OCI-M2 (cell line): ENCODE measurements around the gene ANGPTL7.
"Not testable (repeated sequence)": the region's sequence is repeated elsewhere in the genome, so short reads cannot be mapped to it uniquely, and the experiment has no call there.

ENCODE experiments used
- DNase-seq: peaks from one replicate; lab custom pipeline; 2025; ENCODE audit not compliant: unreplicated experiment; lab: John Stamatoyannopoulos, UW

Gene ANGPTL7

GRCh38 chr1:11188858-11189451, at the start of gene ANGPTL7:
ANGPTL7 (plus strand) TSS chr1:11189355; CDS start chr1:11189580, 225 bp downstream.
- DNase-seq = no peak

GRCh38 chr1:11142618-11143391, 46.4 kb upstream of the ANGPTL7 start:
- DNase-seq = no peak

- no peak for DNase-seq
Measured at GRCh38 chr1:11143401-11143800, 45.8 kb upstream of the ANGPTL7 start.

GRCh38 chr1:11143907-11144306, 45.2 kb upstream of the ANGPTL7 start:
- DNase-seq = no peak

- DNase-seq = no peak
Measured at GRCh38 chr1:11144570-11145256, 44.4 kb upstream of the ANGPTL7 start.

DNA sequence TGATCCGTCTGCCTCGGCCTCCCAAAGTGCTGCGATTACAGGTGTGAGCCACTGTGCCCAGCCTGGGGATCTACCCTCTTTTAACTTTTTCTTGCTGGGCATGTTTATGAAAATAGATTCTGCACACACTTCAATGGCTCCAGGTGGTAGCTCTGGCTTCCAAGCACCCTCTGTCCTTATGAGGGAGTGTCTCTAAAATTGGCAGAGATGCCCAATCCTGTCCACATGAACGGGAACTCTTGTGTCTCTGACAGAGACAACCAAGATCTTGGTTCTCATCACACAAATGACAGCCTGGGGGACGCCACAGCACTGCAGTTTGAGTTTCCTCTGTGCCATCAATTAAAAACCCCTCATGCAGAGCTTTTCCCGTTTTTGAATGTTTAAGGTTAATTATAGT, 43.4 kb upstream of the ANGPTL7 start:
- DNase-seq = no peak

DNA sequence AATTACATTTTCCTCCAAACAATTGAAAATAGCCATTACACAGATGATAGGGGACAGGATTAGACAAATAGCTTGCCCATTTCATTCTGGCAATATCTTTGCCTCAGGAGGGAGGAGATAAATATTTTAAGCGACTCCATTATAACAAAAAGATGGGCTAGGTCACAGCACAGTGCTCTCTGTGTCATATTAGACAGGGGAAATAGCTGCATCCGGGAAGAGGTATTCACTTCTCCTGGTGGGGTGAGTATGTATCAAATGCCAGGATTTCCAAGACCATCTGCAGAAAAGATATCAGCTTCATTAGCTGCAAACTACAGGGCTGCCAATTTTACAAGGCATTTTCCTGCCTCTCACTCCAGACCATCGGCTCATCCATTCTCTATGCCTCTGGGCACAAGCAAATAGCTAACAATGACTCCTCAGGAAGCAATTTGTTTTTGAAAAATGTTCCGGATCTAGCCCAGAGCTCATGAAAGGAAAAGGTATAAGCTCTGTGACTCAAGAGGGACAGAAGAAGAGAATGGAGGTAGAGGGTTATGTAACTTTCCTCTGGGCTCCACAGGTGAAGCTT, 41.9 kb upstream of the ANGPTL7 start:
- no peak for DNase-seq

DNA sequence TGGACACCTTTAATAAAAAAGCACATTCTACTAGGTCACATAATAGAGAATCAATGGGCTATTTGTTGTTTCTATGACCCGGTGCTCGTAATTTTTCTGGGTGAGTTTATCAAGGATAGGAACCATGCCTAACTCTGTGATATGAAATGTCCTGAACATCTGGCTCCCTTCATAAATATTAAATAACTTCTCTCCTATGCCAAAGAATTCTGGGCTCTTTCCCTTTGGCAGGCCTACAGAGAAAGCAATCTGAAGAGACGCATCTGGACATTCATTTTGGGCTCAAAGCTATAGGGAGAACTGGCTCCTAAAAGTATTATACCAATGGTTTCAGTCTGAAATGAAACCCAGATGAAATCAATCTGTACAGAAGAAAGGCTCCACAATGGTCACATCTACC, 38.8 kb upstream of the ANGPTL7 start:
- no peak for DNase-seq

DNA sequence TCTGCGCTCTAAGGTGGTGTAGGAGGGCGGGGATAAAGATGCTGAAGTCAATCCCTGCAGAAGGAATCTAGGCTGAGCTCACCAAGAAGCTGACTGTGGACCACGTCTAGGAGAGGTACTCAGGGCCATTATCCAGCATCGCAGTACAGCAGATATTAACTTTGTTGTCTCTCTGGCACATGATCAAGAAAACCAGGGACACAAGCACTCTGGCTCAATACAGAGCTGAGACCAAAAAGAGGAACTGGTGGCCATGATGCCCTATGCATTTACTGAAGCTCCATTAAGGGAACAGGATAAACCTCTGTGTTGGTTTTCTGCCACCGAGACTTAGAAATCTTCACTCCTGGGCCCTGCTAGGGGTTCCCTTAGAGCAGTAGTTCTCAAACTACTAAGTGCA, 38.0 kb upstream of the ANGPTL7 start:
- DNase-seq = no peak

GRCh38 chr1:11151826-11152612, 37.1 kb upstream of the ANGPTL7 start:
- no peak for DNase-seq

- DNase-seq = no peak
Measured at GRCh38 chr1:11152755-11153154, 36.4 kb upstream of the ANGPTL7 start.

GRCh38 chr1:11153184-11153583, 36.0 kb upstream of the ANGPTL7 start:
- DNase-seq = no peak

GRCh38 chr1:11156441-11156840, 32.7 kb upstream of the ANGPTL7 start:
- DNase-seq = no peak

DNA sequence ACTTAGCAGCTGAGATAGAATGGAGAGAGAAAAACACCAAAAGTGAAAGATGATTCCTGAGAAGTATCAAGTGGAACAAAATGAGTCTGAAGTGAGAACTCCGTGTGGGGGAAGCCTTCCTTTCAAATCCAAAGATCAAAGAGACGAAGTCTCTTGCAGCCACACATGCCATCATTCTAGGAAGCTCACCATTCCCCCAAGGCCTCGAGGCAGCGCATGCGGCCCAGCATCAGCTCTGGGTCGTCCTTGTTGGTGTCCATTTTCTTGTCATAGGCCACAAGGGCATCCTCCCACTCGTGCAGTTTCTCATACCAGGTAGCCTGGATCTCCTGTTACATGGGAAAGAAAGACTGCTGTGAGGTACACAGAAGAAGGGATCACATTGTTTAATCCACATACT, 32.2 kb upstream of the ANGPTL7 start:
- DNase-seq = no peak

DNA sequence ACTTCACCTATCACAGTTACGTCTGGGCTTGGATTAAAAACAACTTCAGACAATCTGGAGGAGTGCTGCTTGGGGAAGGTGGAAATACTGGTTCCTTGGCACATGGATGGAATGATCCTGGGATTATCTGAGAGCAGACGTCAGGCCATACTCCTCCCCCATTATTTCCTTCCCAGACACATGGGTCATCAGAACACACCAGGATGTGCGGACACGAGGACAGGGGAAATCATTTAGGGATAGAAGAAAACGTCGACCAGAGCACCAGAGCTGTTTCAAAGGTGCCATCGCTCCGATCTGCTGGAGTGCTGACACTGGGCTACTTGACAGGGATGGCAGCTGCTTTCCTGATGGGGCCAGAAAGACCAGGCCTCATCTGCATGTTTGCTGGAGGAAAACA, 31.8 kb upstream of the ANGPTL7 start:
- no peak for DNase-seq

GRCh38 chr1:11157867-11158266, 31.3 kb upstream of the ANGPTL7 start:
- no peak for DNase-seq

- DNase-seq = no peak
Measured at GRCh38 chr1:11158291-11158690, 30.9 kb upstream of the ANGPTL7 start.

- no peak for DNase-seq
Measured at GRCh38 chr1:11158720-11159321, 30.3 kb upstream of the ANGPTL7 start.

GRCh38 chr1:11162752-11163151, 26.4 kb upstream of the ANGPTL7 start:
- DNase-seq = not testable (repeated sequence)

DNA sequence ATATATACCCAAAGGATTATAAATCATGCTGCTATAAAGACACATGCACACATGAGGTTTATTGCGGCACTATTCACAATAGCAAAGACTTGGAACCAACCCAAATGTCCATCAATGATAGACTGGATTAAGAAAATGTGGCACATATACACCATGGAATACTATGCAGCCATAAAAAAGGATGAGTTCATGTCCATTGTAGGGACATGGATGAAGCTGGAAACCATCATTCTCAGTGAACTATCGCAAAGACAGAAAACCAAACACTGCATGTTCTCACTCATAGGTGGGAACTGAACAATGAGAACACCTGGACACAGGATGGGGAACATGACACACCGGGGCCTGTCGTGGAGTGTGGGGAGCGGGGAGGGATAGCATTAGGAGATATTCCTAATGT, 22.4 kb upstream of the ANGPTL7 start:
- not testable (repeated sequence) for DNase-seq

GRCh38 chr1:11168731-11169130, 20.4 kb upstream of the ANGPTL7 start:
- no peak for DNase-seq
